T47D (cell line): ENCODE measurements around the gene FFAR2.

Experiments
- DNase-seq, 2 experiments: peaks; one replicate each; pipeline versions ENCODE4 v3.0.0 to v3.0.0-alpha.2; 2011 to 2012; ENCODE audit warnings: low read depth in 1 of 2, low spot score in 1 of 2
- JUND ChIP-seq: IDR thresholded peaks from 2 replicates; pipeline ENCODE4 v1.6.1; 2012; ENCODE audit warnings: low read depth
- in situ Hi-C: cut with HindIII; loops from 2 replicates; pipeline ENCODE4 v1.10.0; 2016; ENCODE audit warnings: low sequenced_read_pairs, low pct_unique_long_range_greater_than_20kb

Gene FFAR2

GRCh38 chr19:35488677-35489076, 40.6 kb downstream of the FFAR2 start:
- in situ Hi-C loops, result no loop called here
- DNase-seq, result no peak
- TF ChIP-seq JUND, result no peak

- no peak for TF ChIP-seq JUND
- peak in 1 of 2 experiments; percentile 15 for DNase-seq
- in situ Hi-C loops, result no loop called here
These were observed 42.3 kb downstream of the FFAR2 start, which contains the start of gene KRTDAP for GRCh38 chr19:35490364-35490763. KRTDAP (minus strand) TSS chr19:35490464; CDS start chr19:35490442, 22 bp downstream.

- DNase-seq, result peak in 1 of 2 experiments; percentile 28
- no peak for TF ChIP-seq JUND
- in situ Hi-C loops, result no loop called here
These were observed 43.8 kb downstream of the FFAR2 start for GRCh38 chr19:35491836-35492360.

GRCh38 chr19:35493971-35494370, 45.9 kb downstream of the FFAR2 start:
- DNase-seq, result no peak
- in situ Hi-C loops, result no loop called here
- TF ChIP-seq JUND, result no peak

- in situ Hi-C loops, result no loop called here
- TF ChIP-seq JUND, result no peak
- DNase-seq, result peak; percentile 73 to 81
These were observed 47.3 kb downstream of the FFAR2 start for GRCh38 chr19:35495107-35496064.

- in situ Hi-C loops, result no loop called here
- TF ChIP-seq JUND, result no peak
These were observed 49.3 kb downstream of the FFAR2 start for GRCh38 chr19:35497406-35497805.

GRCh38 chr19:35498220-35498619, 50.2 kb downstream of the FFAR2 start:
- TF ChIP-seq JUND, result no peak
- DNase-seq, result no peak
- in situ Hi-C loops, result no loop called here

More at GRCh38 chr19:35497406-35497805, 49.3 kb downstream of the FFAR2 start:
- no peak for DNase-seq

- in situ Hi-C loops, result no loop called here
- DNase-seq, result no peak
- TF ChIP-seq JUND, result no peak
These were observed 51.0 kb downstream of the FFAR2 start for GRCh38 chr19:35498984-35499527.

GRCh38 chr19:35500611-35501010, 52.6 kb downstream of the FFAR2 start:
- no peak for DNase-seq
- TF ChIP-seq JUND, result no peak
- in situ Hi-C loops, result no loop called here
